GM12873 (cell line): ENCODE data around the gene ARSH.

ENCODE experiments used
- CTCF ChIP-seq: IDR thresholded peaks from 2 replicates; pipeline ENCODE4 v1.5.1; 2012; ENCODE audit warnings: low read depth, mild to moderate bottlenecking, moderate library complexity, low read length, control low read depth; ENCODE audit not compliant: insufficient read depth; ENCODE audit errors: missing control alignments

The ARSH gene

GRCh38 chrX:3046253-3047240, 40.2 kb downstream of the ARSH start:
- no peak for TF ChIP-seq CTCF

- no peak for TF ChIP-seq CTCF
Observed at GRCh38 chrX:3052860-3053259, 46.5 kb downstream of the ARSH start.

- no peak for TF ChIP-seq CTCF
Observed at GRCh38 chrX:3066555-3066954, 60.2 kb downstream of the ARSH start.

GRCh38 chrX:3075959-3076358, 69.6 kb downstream of the ARSH start:
- no peak for TF ChIP-seq CTCF

- no peak for TF ChIP-seq CTCF
Observed at GRCh38 chrX:3076416-3076991, 70.2 kb downstream of the ARSH start.
